ENCODE results near the gene PATJ.
"Not testable (repeated sequence)": the region's sequence is repeated elsewhere in the genome, so short reads cannot be mapped to it uniquely, and the experiment has no call there.

PATJ gene

GRCh38 chr1:61953790-61954150 lies 211.5 kb downstream of the PATJ start:
- DNase-seq, result no peak

- DNase-seq, result no peak
These were observed 213.0 kb downstream of the PATJ start for GRCh38 chr1:61955261-61955660.

DNA sequence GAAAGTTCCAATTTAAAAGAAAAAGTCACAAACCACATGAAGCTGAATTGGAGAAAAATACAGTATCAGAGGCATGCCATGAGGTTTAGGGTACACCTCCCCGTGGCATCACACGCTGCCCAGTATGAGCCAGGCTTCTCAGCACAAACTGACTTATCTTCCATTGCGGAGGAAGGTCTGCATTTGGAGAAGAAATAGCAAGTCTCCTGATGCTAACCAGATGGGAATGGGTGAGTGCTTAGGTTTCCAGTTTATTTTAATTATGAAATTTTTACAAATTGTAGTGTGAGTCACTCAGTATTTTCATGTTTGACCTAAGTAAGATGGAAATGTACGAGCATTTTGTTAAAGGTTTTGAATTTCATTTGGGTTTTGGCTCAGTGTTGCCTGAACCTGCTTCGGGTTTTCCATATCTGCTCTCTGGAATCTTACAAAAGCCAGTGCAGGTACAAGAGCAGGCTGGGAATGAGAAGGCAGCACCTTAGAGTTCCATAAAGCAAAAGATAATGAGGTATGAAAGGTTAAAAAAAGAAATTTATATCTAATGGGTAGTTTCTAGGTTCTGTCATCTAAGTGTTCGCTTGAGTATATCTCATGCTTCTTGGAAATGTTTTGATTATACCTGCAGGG lies 213.9 kb downstream of the PATJ start:
- DNase-seq, result no peak

- DNase-seq, result no peak
These were observed 214.5 kb downstream of the PATJ start for GRCh38 chr1:61956784-61957183.

DNA sequence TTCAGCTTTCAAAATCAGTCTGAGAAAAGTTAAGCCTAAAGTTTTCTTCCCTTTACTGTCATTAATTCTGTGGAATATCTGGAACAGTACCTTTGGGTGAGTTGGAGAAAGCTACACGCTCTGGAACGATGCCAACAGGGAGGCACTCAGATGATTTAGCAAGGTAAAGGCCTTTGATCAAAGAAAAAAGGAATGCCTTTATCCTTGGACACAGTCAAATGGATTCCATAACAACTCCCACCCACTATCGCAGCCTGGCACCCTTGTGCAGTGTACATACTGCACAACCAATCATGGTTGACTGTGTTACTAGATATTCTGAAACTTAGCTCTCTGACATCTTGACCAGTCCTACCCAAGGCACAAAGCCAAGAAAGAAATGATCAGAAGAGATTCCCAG lies 218.7 kb downstream of the PATJ start:
- no peak for DNase-seq

- DNase-seq, result no peak
These were observed 220.4 kb downstream of the PATJ start for GRCh38 chr1:61962631-61963030.

GRCh38 chr1:61966450-61967225 lies 224.4 kb downstream of the PATJ start:
- DNase-seq, result not testable (repeated sequence)

DNA sequence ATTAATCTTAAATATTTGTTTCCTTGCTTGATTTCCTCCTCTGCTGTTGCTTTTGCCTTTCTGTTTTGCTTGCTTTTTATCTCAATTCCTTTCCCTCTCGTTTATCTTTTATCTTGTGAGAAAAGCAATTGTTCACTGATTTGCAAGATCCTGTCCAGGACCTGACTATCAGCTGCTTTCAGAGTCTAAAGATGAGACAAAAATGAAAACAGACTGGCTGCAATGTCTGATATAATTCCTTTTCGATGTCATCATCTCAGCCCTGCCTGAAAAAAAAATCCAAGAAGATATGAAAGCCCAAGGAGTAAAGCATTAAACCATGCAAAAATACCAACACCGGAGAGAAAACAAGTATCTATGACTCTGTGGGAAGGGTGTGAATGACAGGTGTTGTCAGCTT lies 225.5 kb downstream of the PATJ start:
- no peak for DNase-seq

GRCh38 chr1:61968869-61969268 lies 226.6 kb downstream of the PATJ start:
- DNase-seq, result no peak

- no peak for DNase-seq
These were observed 231.0 kb downstream of the PATJ start for GRCh38 chr1:61973100-61973837.

- no peak for DNase-seq
These were observed 233.4 kb downstream of the PATJ start for GRCh38 chr1:61975638-61976037.

DNA sequence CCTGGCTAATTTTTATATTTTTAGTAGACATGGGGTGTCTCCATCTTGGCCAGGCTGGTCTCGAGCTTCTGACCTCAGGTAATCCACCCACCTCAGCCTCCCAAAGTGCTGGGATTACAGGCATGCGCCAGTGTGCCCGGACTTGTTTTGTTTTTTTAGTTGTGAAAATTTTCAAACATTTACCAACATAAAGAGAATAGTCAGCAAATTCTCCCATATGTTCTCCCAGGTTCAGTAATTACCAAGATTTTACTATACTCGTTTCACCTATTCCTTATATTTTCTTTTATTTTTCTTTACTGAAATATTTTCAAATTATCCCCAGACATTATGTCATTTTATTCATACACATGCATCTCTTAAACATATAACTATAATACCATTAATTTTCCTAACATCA lies 234.3 kb downstream of the PATJ start:
- DNase-seq, result no peak

- DNase-seq, result no peak
These were observed 236.5 kb downstream of the PATJ start for GRCh38 chr1:61978796-61979195.

- no peak for DNase-seq
These were observed 237.4 kb downstream of the PATJ start for GRCh38 chr1:61979729-61980128.

- peak in 1 of 2 experiments; percentile 17 for DNase-seq
These were observed 238.3 kb downstream of the PATJ start for GRCh38 chr1:61980561-61980960.

DNA sequence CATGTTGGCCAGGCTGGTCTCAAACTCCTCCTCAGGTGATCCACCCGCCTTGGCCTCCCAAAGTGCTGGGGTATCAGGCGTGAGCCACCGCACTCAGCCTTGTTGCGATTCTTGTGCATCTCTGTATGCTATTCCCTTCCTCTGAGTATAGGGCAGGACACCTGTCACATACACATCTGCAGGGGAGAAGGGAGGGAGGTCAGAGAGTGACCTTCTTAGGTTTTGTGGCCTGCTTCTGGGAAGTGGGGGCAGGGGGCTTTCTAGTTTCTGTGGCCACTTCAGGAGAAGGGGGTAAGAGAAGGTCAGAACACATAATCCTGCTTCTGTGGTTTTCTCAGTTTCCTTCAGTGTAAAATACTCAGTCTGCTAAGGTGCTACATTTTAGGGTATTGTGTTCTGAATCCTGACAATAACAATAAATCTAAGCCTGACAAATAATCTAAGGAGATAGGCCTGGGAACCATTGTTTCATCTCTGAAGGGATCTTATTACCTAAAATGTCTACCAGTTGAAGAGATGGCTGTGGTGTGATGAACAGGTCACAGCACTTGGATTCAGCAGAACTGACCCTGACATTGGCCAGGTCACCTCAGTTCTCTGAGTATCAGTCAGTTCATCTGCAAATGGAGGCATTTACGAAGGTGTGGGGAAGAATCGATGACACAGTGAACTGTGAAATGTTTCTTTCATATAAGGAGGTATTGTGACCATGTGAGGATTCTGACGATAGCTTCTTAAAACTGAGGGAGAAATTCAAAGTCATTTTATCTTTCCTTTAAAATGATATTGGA lies 239.8 kb downstream of the PATJ start:
- no peak for DNase-seq

GRCh38 chr1:61983236-61983635 lies 241.0 kb downstream of the PATJ start:
- no peak for DNase-seq

GRCh38 chr1:61992257-61992656 lies 250.0 kb downstream of the PATJ start:
- DNase-seq, result no peak

DNA sequence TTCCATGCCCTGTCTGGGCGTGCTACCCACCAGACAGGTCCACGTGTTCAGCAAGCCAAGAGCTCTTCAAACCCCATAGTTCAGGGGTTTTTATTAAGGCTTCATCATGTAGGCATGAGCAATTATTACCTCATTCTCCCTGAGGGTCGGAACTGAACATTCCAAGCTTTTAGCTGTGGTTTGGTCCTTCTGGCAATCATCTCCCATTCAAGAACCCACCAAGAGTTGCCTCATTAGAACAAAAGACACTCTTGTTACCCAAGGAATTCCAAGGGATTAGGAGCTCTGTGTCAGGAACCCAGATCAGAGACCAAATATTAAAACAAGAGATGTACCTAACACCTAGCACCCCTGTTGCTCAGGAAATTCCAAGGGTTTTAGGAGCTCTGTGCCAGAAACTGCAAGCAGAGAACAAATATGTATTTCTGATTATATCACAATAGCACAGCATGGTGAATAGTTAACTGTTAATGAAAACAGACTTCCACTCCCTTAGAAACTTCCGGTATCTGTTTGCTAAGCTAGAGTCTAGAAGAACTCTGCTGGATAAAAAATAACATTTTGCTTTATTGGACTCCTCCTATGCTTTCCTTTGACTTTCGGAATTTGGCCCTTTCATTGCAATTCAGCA lies 251.2 kb downstream of the PATJ start:
- DNase-seq, result no peak

- no peak for DNase-seq
These were observed 253.4 kb downstream of the PATJ start for GRCh38 chr1:61995641-61996040.

GRCh38 chr1:61997123-61997522 lies 254.8 kb downstream of the PATJ start:
- no peak for DNase-seq

GRCh38 chr1:62003777-62004176 lies 261.5 kb downstream of the PATJ start:
- no peak for DNase-seq

DNA sequence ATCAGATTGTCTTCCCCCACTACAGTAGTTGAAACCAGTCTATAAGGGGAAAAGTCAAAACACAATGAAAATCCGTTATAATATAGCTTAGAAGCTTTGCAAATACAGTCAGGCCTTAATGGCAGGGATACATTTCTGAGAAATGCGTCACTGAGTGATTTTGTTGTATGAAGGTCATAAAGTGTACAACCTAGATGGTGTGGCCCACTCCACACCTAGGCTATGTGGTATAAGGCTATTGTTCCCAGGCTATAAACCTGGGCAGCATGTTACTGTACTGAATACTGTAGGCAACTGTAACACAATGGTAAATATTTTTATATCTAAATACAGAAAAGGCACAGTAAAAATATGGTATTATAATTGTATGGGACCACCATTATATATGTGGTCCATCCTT lies 264.4 kb downstream of the PATJ start:
- no peak for DNase-seq
